Hindlimb muscle (tissue), 1 donor: Measurements from ENCODE around the gene ARHGAP19. TPM values are rescaled to one million over a fixed set of nuclear protein-coding genes. Genes with fewer than 3 reads are reported as not detected.
A peak's percentile ranks its signal among the peaks of the same experiment; 100 is the strongest.
"Not testable (repeated sequence)": the region's sequence is repeated elsewhere in the genome, so short reads cannot be mapped to it uniquely, and the experiment has no call there.

ENCODE experiments used
- DNase-seq: peaks from one replicate; pipeline ENCODE4 v3.0.0-alpha.2; 2013
- polyA plus RNA-seq: library from polyadenylated mRNA; unstranded; fragments of 120-200 nt; gene quantifications from one replicate; pipeline ENCODE4 v1.2.1, GENCODE V29; 2013; ENCODE audit not compliant: insufficient read length

ARHGAP19 gene
- polyA plus RNA-seq, 1 donor = 11.5 TPM

DNA sequence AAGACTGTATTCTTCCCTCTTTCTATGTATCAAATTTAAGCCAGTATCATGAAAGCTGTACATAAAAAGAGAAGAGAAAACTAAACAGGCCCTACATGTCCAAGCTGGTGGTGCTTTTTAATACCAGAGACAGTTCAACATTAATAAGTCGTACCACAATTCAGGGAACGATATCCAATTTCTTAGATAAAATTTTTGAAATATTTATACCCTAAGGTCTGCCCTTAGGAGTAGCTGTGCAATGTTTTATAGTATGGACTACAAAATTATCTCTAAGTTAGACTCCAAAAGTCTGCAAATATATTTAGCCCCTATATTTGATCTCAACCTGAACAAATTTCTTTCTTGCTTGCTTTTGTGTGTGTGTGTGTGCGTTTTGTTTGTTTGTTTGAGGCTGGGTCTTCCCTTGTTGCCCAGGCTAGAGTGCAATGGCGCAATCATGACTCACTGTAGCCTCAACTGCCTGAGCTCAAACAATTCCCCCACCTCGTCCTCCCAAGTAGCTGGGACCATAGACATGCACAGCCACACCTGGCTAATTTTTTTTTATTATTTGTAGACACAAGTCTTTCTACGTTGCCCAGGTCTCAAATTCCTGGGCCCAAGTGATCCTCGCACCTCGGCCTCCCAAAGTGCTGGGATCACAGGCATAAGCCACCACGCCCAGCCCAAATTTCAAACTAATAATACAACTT lies 13.2 kb downstream of the ARHGAP19 start:
- DNase-seq = no peak

DNA sequence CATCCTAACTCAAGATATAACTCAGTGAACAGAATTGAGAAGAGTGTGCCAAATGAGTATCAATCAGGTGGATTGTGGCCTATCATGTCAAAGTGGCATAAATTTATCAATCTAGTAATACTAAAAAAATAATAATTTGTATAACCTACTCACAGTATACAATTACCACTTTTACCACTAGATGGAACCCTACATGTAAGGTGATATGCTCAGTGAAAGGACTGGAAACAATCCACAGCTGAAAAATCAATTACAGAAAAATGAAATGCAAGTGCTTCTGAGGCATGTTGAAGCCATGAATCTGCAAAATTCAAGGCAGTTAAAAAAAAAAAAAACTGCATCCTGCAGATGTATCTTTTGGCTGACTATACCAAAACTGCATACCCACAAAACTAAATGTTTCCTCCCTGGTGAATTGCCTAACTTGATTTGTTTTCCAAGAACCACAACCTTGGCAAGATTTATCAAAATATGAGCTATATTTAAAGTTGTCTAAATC lies 13.9 kb downstream of the ARHGAP19 start:
- peak; percentile 80 for DNase-seq

DNA sequence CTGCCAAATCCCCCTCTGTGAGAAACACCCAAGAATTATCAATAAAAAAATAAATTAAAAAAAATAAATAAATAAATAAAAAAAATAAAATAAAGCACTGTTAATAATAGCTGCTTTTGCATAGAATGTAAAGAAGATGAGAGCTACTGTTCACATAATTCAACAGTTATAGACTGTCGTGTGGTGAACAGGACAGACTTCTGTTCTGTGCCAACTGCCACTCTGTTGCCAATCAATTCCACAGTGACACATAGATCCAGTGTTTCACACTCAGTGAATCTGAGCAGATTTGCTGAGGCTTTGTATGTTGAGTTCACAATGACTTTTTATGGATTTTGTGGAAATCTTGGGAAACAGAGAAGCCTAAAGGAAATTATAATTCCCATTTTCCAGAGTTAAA lies 14.9 kb downstream of the ARHGAP19 start:
- no peak for DNase-seq

DNA sequence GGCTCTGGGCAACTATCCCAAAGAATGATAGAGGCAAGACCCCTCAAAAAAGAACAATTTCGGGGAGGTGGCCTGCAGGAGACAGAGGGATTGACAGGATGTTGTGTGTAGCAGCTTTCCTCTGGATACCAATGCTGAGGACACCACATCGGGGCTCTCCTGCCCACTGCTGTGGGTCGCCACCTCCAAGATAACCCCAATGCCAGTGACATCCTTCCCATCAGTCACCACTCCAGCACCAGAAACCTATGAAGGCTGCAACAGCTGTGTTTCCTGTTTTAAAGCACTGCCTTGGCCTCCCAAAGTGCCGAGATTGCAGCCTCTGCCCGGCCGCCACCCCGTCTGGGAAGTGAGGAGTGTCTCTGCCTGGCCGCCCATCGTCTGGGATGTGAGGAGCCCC lies 17.6 kb downstream of the ARHGAP19 start:
- DNase-seq = no peak

DNA sequence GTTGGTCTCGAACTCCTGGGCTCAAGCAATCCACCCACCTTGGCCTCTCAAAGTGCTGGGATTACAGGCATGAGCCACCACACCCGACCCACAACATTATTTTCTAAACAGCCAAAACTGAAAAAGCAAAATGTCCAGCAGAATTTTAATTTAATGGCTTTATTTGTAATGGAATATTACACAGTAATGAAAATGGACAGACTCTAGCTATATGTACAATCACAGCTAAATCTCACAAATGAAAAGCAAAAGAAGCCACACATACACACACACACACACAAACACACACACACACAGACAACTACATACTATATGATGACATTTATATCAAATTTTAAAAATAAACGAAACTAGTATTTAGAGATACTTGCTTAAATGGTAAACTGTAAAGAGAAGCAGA lies 18.7 kb downstream of the ARHGAP19 start:
- DNase-seq = no peak

DNA sequence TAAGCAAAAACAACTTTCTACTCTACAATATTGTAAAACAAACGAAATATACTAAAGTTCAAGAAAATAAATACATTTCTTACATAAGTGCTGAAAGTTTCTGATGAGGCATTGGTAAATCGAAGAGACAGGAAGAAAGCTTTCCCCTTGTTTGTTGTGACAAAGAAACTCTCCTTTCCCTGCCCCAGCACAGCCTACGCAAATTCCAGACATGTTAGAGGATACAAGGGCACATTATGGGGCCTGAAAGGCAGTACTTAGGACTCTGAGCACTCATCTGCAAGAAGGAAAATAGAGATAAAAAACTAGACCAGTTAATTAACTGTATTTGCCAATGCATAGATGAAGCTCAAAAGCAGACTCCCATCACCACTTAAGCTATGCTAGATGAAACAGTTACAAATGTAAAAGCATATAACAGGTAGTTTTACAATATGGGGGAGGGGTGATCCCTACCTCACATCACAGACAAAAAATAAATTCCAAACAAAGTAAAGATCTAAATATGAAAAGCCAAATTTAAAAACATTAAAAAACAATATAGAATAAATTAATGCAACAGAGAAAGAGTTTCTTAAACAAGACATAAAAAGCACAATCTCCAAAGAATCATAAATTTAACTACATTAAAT lies 21.8 kb downstream of the ARHGAP19 start:
- no peak for DNase-seq

DNA sequence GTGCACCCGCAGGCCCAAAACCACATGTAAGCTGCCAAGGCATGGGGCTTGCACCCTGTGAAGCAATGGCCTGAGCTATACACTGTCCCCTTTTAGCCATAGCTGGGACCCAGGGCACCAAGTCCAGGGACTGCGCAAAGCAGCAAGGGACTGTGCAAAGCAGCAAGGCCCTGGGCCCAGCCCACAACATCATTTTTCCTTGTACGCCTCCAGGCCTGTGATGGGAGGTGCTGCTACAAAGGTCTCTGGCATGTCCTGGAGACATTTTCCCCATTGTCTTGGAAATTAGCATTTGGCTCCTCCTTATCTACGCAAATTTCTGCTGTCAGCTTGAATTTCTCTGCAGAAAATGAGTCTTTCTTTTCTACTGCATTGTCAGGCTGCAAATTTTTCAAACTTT lies 24.8 kb downstream of the ARHGAP19 start:
- DNase-seq = no peak

DNA sequence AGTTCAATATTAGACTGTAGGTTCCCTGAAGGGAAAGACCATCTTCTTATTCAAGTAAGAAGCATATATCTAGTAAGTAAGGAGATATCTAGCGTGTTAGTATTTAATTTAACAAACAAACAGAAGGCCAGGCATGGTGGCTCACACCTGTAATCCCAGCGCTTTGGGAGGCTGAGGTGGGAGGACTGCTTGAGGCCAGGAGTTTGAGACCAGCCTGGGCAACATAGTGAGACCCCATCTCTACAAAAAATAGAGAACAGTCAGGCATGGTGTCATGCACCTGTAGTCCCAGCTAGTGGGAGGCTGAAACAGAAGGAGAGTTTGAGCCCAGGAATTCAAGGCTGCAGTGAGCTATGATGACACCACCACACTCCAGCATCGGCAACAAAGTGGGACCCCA lies 27.3 kb downstream of the ARHGAP19 start:
- DNase-seq = not testable (repeated sequence)

DNA sequence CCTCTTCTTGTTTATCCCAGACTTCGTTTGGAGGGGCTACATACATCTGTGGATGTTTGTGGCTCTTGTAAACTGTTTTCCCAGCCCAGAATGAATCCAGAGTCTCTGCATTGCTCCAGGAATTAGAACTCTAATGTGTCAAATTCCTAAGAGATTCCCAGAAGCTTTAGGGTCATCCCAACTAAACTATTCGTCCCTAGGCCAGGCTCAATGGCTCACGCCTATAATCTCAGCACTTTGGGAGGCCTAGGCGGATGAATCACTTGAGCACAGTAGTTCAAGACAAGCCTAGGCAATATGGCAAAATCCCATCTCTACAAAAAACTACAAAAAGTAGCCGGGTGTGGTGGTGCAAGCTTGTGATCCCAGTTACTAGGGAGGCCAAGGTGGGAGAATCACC lies 28.5 kb downstream of the ARHGAP19 start:
- no peak for DNase-seq

DNA sequence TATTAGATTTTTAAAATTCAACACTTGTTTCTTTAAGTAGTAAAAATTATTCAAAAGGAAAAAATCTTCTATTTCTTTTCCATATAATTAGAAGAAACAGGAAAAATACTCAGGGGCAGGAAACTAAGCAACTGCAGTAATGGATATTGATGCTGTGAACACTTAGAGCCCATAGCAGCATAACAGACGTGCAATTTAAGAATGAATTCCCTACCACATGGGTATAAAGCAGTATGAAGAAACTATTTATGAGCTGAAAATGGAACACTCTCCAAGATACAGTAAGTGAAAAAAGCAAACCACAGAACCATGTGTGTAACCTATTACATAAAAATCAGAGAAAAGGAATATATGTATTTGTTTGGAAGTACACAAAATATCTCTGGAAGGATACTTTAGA lies 30.8 kb downstream of the ARHGAP19 start:
- peak; percentile 30 for DNase-seq

DNA sequence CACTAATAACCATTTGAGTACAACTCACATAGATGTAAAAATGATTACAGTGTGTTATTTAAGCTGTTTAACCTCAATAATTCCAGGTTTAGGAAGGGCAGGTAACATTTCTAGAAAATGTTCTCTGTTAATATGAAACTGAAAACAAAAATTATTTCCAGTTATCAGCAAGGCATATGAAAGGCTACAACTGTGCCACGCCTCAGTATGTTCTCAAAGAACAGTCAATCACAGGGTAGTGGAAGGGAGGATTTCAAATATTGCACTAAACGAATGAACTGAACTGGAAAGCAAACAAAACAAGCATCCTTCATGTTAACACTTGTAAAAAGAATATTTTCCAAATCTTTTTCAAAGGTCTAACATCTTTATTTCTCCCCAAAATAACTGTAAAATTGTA lies 31.3 kb downstream of the ARHGAP19 start:
- DNase-seq = no peak

DNA sequence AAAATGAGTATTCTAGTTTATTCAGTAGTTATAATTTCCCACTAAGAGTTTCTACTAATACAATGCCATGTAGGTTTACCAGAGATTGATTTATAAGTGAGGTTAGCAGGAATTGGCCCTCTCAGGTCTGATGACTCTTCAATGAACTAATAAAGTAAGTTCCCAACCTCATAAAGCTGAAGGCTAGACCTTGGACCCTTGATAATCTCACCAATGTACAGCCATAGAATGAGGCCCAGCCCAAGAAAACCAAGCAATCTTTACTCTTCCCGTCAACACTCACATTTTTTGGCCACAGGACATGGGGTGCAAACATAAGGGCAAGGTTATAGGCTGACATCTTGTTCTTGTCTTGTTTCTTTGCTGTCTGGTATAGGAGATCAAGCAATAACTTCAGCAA lies 33.3 kb downstream of the ARHGAP19 start:
- DNase-seq = no peak

DNA sequence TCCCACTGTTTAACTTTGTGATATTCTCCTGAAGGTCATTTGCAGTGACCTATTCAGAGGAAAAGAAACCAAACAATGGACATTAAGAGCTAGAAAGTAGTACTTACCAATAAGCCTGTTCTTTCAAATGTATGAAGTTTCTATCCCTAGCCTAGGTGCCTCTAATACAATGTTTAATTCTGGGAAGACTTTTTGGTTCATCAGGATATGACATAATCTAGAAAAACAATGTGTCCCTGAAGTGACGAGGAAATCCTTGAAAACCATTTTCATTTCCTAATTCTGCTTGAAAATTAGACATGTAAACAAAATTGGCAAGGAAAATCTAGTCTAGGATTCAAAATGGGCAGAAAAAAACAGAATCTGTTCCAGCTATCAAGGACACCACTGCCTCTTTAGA lies 36.1 kb downstream of the ARHGAP19 start:
- DNase-seq = no peak

DNA sequence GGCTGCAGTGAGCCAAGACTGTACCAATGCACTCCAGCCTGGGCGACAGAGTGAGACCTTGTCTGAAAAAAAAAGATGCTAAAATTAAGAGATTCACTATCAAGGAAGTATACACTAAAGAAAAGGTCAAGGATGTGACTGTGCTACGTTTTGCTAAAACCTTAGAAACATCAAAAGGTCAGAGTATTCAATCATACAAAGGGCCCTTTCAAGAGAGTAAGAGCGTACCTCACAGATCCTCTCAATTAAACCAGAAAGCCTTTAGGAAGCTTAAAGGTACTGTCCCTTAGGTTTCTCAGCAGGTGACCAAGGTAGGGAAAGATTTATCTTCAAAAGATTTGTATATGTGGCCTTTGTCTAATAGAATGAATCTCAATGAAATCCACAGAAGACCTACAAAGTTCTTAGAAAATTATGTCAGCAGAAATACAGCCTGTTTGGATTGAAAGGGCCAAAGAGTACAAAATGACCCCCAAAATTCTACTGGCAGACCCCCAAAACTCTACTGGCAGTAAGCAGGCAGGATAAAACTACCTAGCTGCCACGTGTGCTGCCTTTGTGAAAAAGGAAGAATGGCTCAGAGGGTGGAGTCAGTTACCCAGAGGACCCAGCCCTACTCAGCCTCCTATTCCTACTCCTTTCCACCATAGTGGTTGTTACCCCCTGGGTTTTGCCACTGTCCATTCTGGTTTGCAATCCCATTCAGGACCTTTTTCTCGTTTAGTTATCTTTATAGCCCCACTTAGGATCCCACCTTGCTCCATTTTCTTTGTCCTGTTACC lies 36.7 kb downstream of the ARHGAP19 start:
- no peak for DNase-seq

DNA sequence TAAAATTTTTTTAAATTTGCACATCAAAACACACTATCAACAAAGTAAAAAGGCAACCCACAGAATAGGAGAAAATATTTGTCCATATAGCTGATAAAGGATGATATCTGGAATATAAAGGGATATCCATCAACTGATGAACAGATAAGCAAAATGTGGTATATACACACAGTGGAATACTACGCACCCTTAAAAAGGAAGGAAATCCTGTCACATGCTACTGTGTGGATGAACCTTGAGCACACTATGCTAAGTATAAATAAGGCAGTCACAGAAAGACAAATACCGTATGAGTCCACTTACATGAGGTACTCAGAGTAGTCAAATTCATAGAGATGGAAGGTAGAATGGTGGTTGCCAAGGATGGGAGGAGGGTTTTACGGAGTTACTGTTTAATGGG lies 37.7 kb downstream of the ARHGAP19 start:
- no peak for DNase-seq

DNA sequence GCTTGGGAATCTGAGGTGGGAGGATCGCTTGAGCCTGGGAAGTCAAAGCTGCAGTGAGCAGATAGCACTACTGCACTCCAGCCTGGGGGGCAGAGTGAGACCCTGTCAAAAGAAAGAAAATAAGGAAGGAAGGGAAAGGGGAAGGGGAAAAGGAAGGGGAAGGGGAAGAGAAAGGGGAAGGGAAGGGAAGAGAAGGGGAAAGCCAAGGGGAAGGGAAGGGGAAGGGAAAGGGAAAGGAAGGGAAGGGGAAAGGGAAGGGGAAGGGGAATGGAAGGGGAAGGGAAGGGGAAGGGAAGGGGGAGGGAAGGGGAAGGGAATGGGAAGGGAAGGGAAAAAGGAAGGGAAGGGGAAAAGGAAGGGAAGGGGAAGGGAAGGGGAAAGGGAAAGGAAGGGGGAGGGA lies 41.5 kb downstream of the ARHGAP19 start:
- DNase-seq = no peak

DNA sequence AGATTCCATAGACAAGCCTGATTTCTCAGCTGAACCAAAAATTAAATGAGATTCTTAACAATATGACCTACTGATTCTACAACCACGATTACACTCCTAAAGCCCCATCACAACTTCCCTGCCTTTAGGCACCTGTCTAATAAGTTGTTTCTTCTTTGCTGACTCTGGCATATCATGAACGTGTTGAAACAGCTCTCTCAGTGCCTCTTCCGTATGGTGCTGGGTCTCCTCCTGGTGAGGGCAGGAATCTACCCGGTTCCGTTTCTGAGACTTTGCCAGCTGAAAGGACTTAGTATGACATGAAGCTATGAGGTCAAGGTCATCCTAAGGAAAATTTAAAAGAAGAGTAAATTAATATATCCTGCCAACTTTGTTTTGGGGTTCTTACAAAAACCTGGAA lies 48.6 kb downstream of the ARHGAP19 start:
- DNase-seq = no peak

DNA sequence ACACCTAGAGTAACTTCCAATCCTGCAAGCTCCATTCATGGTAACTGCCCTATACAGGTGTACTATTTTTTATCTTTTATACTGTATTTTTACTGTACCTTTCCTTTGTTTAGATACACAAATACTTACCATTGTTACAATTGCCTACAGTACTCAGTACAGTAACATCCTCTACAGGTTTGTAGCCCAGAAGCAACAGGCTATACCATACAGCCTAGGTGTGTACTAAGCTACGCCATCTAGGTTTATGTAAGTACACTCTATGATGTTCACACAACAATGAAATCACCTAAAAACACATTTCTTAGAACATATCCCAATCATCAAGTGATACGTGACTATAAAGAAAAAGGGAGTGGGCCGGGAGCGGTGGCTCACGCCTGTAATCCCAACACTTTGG lies 53.6 kb downstream of the ARHGAP19 start:
- no peak for DNase-seq

DNA sequence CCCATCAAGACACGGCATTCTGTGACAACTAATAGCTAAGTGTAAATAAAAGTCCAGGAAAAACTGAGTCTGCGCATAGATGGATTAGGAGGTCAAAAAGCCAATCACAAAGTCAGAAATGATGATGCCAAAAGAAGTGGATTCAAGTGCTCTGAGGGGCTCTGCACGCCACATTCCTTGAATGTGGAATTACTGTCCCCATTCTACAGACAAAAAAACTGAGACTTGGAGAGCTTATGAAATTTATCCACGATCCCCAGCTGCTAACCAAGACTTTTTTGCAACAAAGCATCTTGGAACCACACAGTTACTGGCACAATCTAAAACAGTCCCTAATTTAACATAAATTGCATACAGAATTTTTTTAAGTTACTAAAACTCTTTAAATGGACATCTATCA lies 57.1 kb downstream of the ARHGAP19 start:
- no peak for DNase-seq

DNA sequence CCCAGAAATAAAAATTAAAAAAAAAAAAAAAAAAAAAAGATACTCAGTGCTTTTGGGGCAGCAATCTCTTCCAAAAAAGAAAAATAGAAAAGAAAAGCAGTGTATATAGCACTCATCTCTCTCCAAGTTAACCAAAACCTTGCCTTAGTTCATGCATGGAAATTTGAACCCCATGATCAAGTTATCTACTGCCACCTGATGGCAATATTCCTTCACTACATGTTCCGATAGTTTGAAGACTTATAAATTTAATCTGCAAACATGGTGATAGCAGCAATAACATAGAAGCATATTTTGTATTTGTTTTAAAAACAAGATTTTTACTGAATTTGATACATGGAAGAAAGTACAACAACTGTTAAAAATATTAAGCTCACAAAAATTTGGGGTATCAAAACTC lies 58.0 kb downstream of the ARHGAP19 start:
- no peak for DNase-seq

DNA sequence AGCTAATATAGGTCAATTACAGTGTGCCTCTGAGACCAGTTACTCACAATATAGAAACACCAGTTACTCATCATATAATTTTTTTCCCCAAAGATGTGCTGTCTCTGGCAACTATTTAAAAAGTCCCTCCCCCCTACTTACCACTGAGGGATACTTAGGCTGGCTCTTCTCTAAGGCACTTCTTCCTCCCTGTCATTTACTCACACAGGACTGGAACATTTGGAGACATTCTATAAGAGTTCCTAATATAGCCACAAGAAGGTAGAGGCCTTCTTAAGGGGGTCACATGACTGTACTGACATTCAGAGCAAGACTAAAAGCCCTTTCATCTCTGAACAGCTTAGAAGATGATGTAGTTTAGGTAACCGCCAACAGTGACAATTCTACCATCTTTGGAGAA lies 62.3 kb downstream of the ARHGAP19 start:
- no peak for DNase-seq

DNA sequence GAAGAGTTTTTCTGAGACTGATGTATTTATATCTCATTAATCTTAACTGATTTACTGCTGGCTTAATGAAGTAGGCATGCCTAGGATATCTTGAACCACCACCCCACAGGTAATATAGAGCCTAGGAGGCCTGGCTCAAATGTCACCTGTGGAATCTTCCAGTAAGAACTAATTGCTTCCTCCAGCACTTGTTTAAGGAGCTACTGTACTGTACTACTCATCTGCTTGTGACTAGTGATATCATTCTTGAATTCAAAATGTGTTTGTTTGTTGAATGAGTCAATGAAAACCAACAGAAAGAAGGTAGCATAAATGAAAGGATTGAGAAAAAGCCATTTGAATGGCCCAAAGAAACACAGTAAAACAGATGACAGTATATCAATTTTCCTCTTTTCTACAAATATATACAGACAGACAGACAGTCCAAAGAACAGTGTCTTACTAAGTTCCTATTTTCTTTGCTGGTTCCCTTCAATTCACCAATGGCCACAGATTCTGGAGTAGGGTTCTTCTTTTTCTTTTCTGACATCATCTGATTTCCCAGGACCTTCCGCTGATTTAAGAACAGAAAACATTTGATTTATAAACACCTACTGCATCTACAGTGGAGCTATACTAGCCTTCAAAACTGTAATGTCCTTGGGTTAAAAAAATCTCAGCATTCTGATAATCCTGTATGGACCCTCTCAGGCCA lies 63.0 kb downstream of the ARHGAP19 start:
- DNase-seq = no peak

DNA sequence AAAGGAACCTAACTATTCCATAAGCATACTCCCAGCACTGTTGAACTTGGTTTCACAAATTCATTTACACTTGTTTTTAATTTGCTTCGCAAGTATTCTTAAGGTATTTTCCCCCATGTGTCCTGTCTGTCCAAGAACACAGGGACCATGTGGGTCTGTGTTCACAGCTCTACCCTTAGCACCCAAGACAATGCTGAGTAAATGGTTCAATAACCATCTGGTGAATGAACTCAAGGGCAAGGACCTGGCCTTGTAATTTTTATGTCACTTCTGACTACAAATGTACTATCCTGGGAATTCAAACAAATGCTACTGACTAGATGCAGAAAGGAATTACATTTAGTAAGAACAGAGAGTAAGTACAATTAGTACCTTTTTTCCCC lies 63.7 kb downstream of the ARHGAP19 start:
- no peak for DNase-seq
